Ectodermal cell (in vitro differentiated cells): ENCODE measurements around the gene DEPDC1.
"Not testable (repeated sequence)": the region's sequence is repeated elsewhere in the genome, so short reads cannot be mapped to it uniquely, and the experiment has no call there.

Experiments
- H3K27ac ChIP-seq: 2 replicates; pipeline ENCODE4 v1.7.0; 2013; ENCODE audit warnings: mild to moderate bottlenecking, low read depth, low read length; ENCODE audit not compliant: insufficient read depth, poor library complexity, severe bottlenecking
- H3K27me3 ChIP-seq: 2 replicates; pipeline ENCODE4 v1.7.0; 2013; ENCODE audit warnings: mild to moderate bottlenecking, low read length; ENCODE audit not compliant: insufficient read depth, control insufficient read depth, poor library complexity, severe bottlenecking
- H3K36me3 ChIP-seq: one replicate; pipeline ENCODE4 v1.7.0; 2013; ENCODE audit warnings: low read length; ENCODE audit not compliant: control insufficient read depth, insufficient read depth
- H3K4me1 ChIP-seq: one replicate; pipeline ENCODE4 v1.7.0; 2013; ENCODE audit warnings: low read length; ENCODE audit not compliant: control insufficient read depth, insufficient read depth
- H3K4me3 ChIP-seq: 2 replicates; pipeline ENCODE4 v1.7.0; 2013; ENCODE audit warnings: low read depth, low read length, control low read depth; ENCODE audit not compliant: insufficient read depth
- H3K9me3 ChIP-seq: 2 replicates; pipeline ENCODE4 v1.7.0; 2013; ENCODE audit warnings: mild to moderate bottlenecking, low read length, moderate library complexity; ENCODE audit not compliant: control insufficient read depth
- WGBS, 2 experiments: methylation state at CpG; one replicate each; pipeline ENCODE4 v1.1.7; 2013; ENCODE audit warnings: missing lambda C conversion rate in 2 of 2; 5-methylcytosine and 5-hydroxymethylcytosine counted together

DEPDC1 gene

GRCh38 chr1:68478662-68479061, 18.2 kb downstream of the DEPDC1 start:
- H3K9me3 ChIP-seq, result no peaks in the 10 kb centered on the region
- H3K4me3 ChIP-seq, result no peak overlapping the region
- 79 to 93% methylated on average over 2 of the region's 2 CpGs for WGBS, 2 experiments
- peaks cover 42% of the 10 kb centered on the region for H3K36me3 ChIP-seq
- H3K4me1 ChIP-seq, result no peaks in the 10 kb centered on the region
- no peak overlapping the region for H3K27ac ChIP-seq
- H3K27me3 ChIP-seq, result no peaks in the 10 kb centered on the region

- H3K9me3 ChIP-seq, H3K27ac ChIP-seq, H3K4me3 ChIP-seq, H3K4me1 ChIP-seq, H3K27me3 ChIP-seq: not testable (repeated sequence)
- H3K36me3 ChIP-seq, result peaks cover 24% of the 10 kb centered on the region
- 96 to 100% methylated on average over 1 to 2 of the region's 2 CpGs for WGBS, 2 experiments
Observed at GRCh38 chr1:68476626-68477025, 20.3 kb downstream of the DEPDC1 start.

GRCh38 chr1:68473060-68473459, 23.8 kb downstream of the DEPDC1 start:
- no peaks in the 10 kb centered on the region for H3K4me1 ChIP-seq
- H3K9me3 ChIP-seq, result no peaks in the 10 kb centered on the region
- no peak overlapping the region for H3K27ac ChIP-seq
- no peak overlapping the region for H3K4me3 ChIP-seq
- peaks cover 10% of the 10 kb centered on the region for H3K36me3 ChIP-seq
- H3K27me3 ChIP-seq, result no peaks in the 10 kb centered on the region

- no peak overlapping the region for H3K4me3 ChIP-seq
- no peaks in the 10 kb centered on the region for H3K36me3 ChIP-seq
- H3K27ac ChIP-seq, result no peak overlapping the region
- WGBS, 2 experiments, result 84 to 98% methylated on average over 2 of the region's 2 CpGs
- H3K27me3 ChIP-seq, result no peaks in the 10 kb centered on the region
- H3K9me3 ChIP-seq, result no peaks in the 10 kb centered on the region
- H3K4me1 ChIP-seq, result no peaks in the 10 kb centered on the region
Observed at GRCh38 chr1:68470388-68470970, 26.4 kb downstream of the DEPDC1 start.

- Histone ChIP-seq H3K4me3 (no peak overlapping the region), H3K36me3 (no peaks in the 10 kb centered on the region), H3K9me3 (no peaks in the 10 kb centered on the region), H3K4me1 (peaks cover 10% of the 10 kb centered on the region), H3K27ac (no peak overlapping the region), H3K27me3 (no peaks in the 10 kb centered on the region)
- 9 to 10% methylated on average over 6 of the region's 6 CpGs for WGBS, 2 experiments
Observed at GRCh38 chr1:68464891-68465290, 32.0 kb downstream of the DEPDC1 start.

- Histone ChIP-seq H3K27ac (no peak overlapping the region), H3K4me3 (no peak overlapping the region), H3K36me3 (no peaks in the 10 kb centered on the region), H3K27me3 (no peaks in the 10 kb centered on the region), H3K9me3 (no peaks in the 10 kb centered on the region), H3K4me1 (peaks cover 10% of the 10 kb centered on the region)
- whole genome bisulfite sequencing, 2 experiments, result 92 to 99% methylated on average over 4 of the region's 4 CpGs
Observed at GRCh38 chr1:68460935-68461334, 35.9 kb downstream of the DEPDC1 start.

- WGBS, 2 experiments, result 88 to 90% methylated on average over 1 of the region's 1 CpG
- Histone ChIP-seq H3K27ac (no peak overlapping the region), H3K4me1 (peaks cover 4% of the 10 kb centered on the region), H3K36me3 (no peaks in the 10 kb centered on the region), H3K27me3 (no peaks in the 10 kb centered on the region), H3K4me3 (no peak overlapping the region), H3K9me3 (no peaks in the 10 kb centered on the region)
Observed at GRCh38 chr1:68459796-68460195, 37.1 kb downstream of the DEPDC1 start.

- Histone ChIP-seq H3K9me3 (no peaks in the 10 kb centered on the region), H3K27ac (no peak overlapping the region), H3K4me3 (no peak overlapping the region), H3K4me1 (no peaks in the 10 kb centered on the region), H3K27me3 (no peaks in the 10 kb centered on the region), H3K36me3 (no peaks in the 10 kb centered on the region)
- WGBS, 2 experiments, result 93 to 97% methylated on average over 2 of the region's 2 CpGs
Observed at GRCh38 chr1:68459091-68459490, 37.8 kb downstream of the DEPDC1 start.

GRCh38 chr1:68456202-68456601, 40.7 kb downstream of the DEPDC1 start:
- Histone ChIP-seq H3K27me3 (no peaks in the 10 kb centered on the region), H3K4me1 (no peaks in the 10 kb centered on the region), H3K4me3 (no peak overlapping the region), H3K9me3 (no peaks in the 10 kb centered on the region), H3K27ac (no peak overlapping the region), H3K36me3 (no peaks in the 10 kb centered on the region)
- 92 to 97% methylated on average over 1 of the region's 1 CpG for WGBS, 2 experiments

GRCh38 chr1:68454534-68454933, 42.3 kb downstream of the DEPDC1 start:
- no peak overlapping the region for H3K4me3 ChIP-seq
- WGBS, 2 experiments, result 87 to 94% methylated on average over 2 of the region's 2 CpGs
- no peaks in the 10 kb centered on the region for H3K4me1 ChIP-seq
- no peaks in the 10 kb centered on the region for H3K27me3 ChIP-seq
- no peak overlapping the region for H3K27ac ChIP-seq
- no peaks in the 10 kb centered on the region for H3K9me3 ChIP-seq
- H3K36me3 ChIP-seq, result no peaks in the 10 kb centered on the region
